Measurements from ENCODE around the gene TCHH.

TCHH gene

DNA sequence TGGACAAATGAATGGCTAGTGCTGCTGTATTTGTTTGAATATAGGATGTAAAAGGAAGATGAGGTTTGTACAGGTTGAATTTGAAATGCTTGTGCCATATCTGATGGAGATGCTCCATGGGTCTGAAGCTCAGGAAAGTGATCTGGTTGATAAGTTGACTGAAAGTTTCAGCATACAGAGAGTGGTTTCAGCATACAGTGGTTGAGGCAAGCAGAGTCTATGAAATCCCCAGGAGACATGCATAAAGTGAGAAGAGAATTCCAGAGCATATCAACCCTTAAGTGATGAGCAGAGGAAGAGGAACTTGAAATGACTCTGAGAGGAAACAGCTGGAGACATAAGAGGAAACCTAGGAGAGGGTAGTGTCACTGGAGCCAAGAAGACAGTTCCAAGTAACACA, 48.1 kb downstream of the TCHH start:
- DNase-seq: no peak

DNA sequence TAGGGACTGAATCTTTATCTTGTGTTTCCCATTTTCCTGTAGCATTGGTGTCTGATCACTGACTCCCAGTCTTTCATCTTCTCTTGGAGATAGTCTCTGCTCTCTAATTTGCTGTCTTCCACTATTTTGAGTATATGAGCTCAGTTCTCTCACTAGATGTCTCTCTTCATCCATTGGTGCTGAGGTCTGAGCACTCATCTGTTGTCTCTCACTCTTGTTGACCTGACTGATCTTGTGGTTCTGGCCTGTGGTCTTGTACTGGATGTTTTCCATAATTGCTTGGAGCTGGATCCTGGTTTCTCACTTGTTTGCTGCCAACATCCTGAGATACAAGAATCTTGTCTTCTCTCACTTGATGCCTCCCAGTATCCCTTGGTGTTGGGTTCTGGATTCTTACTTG, 53.3 kb downstream of the TCHH start:
- no peak for DNase-seq
